Measurements from ENCODE around the gene CACNB2.
"Not testable (repeated sequence)": the region's sequence is repeated elsewhere in the genome, so short reads cannot be mapped to it uniquely, and the experiment has no call there.

The CACNB2 gene

GRCh38 chr10:18145652-18146051 lies 5.4 kb downstream of the CACNB2 start:
- no peak for DNase-seq (ENCODE audit: low spot score)

- DNase-seq (ENCODE audit: low spot score) = no peak
These were observed 9.1 kb downstream of the CACNB2 start for GRCh38 chr10:18149196-18149800.

- no peak for DNase-seq (ENCODE audit: low spot score)
These were observed 11.2 kb downstream of the CACNB2 start for GRCh38 chr10:18151356-18151890.

GRCh38 chr10:18153381-18153780 lies 13.2 kb downstream of the CACNB2 start:
- not testable (repeated sequence) for DNase-seq (ENCODE audit: low spot score)

GRCh38 chr10:18155321-18155720 lies 15.1 kb downstream of the CACNB2 start:
- DNase-seq (ENCODE audit: low spot score) = no peak

GRCh38 chr10:18156797-18157196 lies 16.6 kb downstream of the CACNB2 start:
- DNase-seq (ENCODE audit: low spot score) = not testable (repeated sequence)

GRCh38 chr10:18157881-18158280 lies 17.7 kb downstream of the CACNB2 start:
- no peak for DNase-seq (ENCODE audit: low spot score)

GRCh38 chr10:18158773-18159265 lies 18.6 kb downstream of the CACNB2 start:
- DNase-seq (ENCODE audit: low spot score) = no peak

GRCh38 chr10:18159557-18159956 lies 19.3 kb downstream of the CACNB2 start:
- no peak for DNase-seq (ENCODE audit: low spot score)

GRCh38 chr10:18162021-18162627 lies 21.9 kb downstream of the CACNB2 start:
- DNase-seq (ENCODE audit: low spot score) = no peak

GRCh38 chr10:18164093-18164492 lies 23.9 kb downstream of the CACNB2 start:
- DNase-seq (ENCODE audit: low spot score) = no peak

- DNase-seq (ENCODE audit: low spot score) = no peak
These were observed 24.6 kb downstream of the CACNB2 start for GRCh38 chr10:18164748-18165361.

- no peak for DNase-seq (ENCODE audit: low spot score)
These were observed 38.7 kb downstream of the CACNB2 start for GRCh38 chr10:18178854-18179483.

- DNase-seq (ENCODE audit: low spot score) = no peak
These were observed 39.7 kb downstream of the CACNB2 start for GRCh38 chr10:18179891-18180290.

GRCh38 chr10:18181382-18181781 lies 41.2 kb downstream of the CACNB2 start:
- DNase-seq (ENCODE audit: low spot score) = not testable (repeated sequence)

- no peak for DNase-seq (ENCODE audit: low spot score)
These were observed 45.4 kb downstream of the CACNB2 start for GRCh38 chr10:18185621-18186020.

- DNase-seq (ENCODE audit: low spot score) = no peak
These were observed 50.6 kb downstream of the CACNB2 start for GRCh38 chr10:18190840-18191239.

GRCh38 chr10:18194634-18195033 lies 54.4 kb downstream of the CACNB2 start:
- no peak for DNase-seq (ENCODE audit: low spot score)

- DNase-seq (ENCODE audit: low spot score) = no peak
These were observed 55.0 kb downstream of the CACNB2 start for GRCh38 chr10:18195060-18195799.

GRCh38 chr10:18196806-18197550 lies 56.8 kb downstream of the CACNB2 start:
- DNase-seq (ENCODE audit: low spot score) = no peak

- DNase-seq (ENCODE audit: low spot score) = no peak
These were observed 57.5 kb downstream of the CACNB2 start for GRCh38 chr10:18197706-18198105.
